Upper lobe of right lung (tissue), 1 donor: ENCODE data around the gene ACACB. TPM values are rescaled to one million over a fixed set of nuclear protein-coding genes. Genes with fewer than 3 reads are reported as not detected.

ENCODE experiments used
- ATAC-seq: fragments of 200-7000 bp; cut with Tn5 transposase; one replicate; pipeline ENCODE4 v1.9.1; 2020; ENCODE audit warnings: mild to moderate bottlenecking, moderate library complexity
- DNase-seq: peaks from one replicate; pipeline ENCODE4 v3.0.0-alpha.2; 2020
- H3K27ac ChIP-seq: fragments of 200-600 bp; one replicate; pipeline ENCODE4 v1.8.0; 2022
- H3K27me3 ChIP-seq: fragments of 200-600 bp; one replicate; pipeline ENCODE4 v1.8.0; 2022; ENCODE audit warnings: mild to moderate bottlenecking
- H3K36me3 ChIP-seq: fragments of 200-600 bp; one replicate; pipeline ENCODE4 v1.8.0; 2022
- H3K4me1 ChIP-seq: fragments of 200-600 bp; one replicate; pipeline ENCODE4 v1.8.0; 2022
- H3K4me3 ChIP-seq: fragments of 200-600 bp; one replicate; pipeline ENCODE4 v1.8.0; 2022; ENCODE audit warnings: mild to moderate bottlenecking
- H3K9me3 ChIP-seq: fragments of 200-600 bp; one replicate; pipeline ENCODE4 v1.8.0; 2022
- CTCF ChIP-seq: fragments of 200-600 bp; IDR thresholded peaks from one replicate; pipeline ENCODE4 v1.8.0; 2022; ENCODE audit warnings: antibody characterized with exemption
- intact Hi-C: fragments of 100-400 bp; cut with DNase I; formaldehyde crosslinking; loops from one replicate; pipeline ENCODE4 v1.11.0; 2022
- total RNA-seq: library from RNA; stranded (reverse); fragmentation: NEBNext Ultra II Directional; extraction: Animal tissue kit (Norgen Biotek cat#: 25700); gene quantifications from one replicate; pipeline ENCODE4 v1.2.1, GENCODE V29; 2021
- donor health status: DM: no; HTN: yes; CAD: no; lungs with severe emphysema.

ACACB gene
- total RNA-seq, 1 donor from 2014 or later = 35.2 TPM

DNA sequence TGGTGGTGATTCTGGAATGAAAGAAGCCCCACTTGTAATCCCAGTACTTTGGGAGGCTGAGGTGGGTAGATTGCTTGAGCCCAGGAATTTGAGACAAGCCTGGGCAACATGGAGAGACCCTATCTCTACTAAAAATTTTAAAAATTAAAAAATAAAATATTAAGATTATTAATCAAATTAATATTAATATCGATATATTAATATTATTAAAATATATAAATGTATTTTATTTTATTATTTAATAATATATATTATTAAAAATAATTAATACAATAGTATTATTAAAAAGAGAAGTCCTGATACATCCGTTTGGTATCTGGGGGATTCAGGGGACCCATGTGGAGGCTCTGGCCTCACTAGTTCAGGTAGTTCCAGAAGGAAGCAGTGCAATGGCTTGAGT is 124.0 kb downstream of the ACACB start:
- H3K27ac ChIP-seq = no peak overlapping the region
- no peaks in the 10 kb centered on the region for H3K9me3 ChIP-seq
- intact Hi-C loops = no loop called here
- H3K27me3 ChIP-seq = no peaks in the 10 kb centered on the region
- DNase-seq = no peak
- no peak overlapping the region for H3K4me3 ChIP-seq
- peaks cover 91% of the 10 kb centered on the region for H3K36me3 ChIP-seq
- no peaks in the 10 kb centered on the region for H3K4me1 ChIP-seq
- ATAC-seq = no peak
- no peak for TF ChIP-seq CTCF

DNA sequence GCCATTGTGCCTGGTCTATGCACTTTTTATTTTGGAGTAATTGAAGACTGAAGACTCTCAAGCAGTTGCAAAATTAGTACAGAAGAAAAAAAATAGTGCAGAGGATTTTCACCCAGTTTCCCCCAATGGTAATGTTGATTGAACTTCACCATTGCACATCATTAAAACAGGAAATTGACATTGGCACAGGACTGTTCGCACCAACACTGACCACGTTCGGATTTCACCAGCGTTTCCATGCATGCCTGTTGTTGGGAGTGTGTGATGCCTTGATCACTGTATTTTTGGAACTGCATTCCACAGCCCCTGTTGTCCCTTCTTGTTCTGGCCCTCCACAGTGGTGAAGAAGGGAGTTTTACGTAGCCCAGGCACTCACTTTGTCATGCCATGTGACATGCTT is 125.5 kb downstream of the ACACB start:
- H3K27ac ChIP-seq = no peak overlapping the region
- DNase-seq (no peak), ATAC-seq (no peak)
- no peaks in the 10 kb centered on the region for H3K4me1 ChIP-seq
- H3K9me3 ChIP-seq = no peaks in the 10 kb centered on the region
- intact Hi-C loops = no loop called here
- H3K36me3 ChIP-seq = peaks cover 93% of the 10 kb centered on the region
- no peak for TF ChIP-seq CTCF
- H3K4me3 ChIP-seq = no peak overlapping the region
- H3K27me3 ChIP-seq = no peaks in the 10 kb centered on the region

- no peak for DNase-seq
- Histone ChIP-seq H3K9me3 (no peaks in the 10 kb centered on the region), H3K4me1 (no peaks in the 10 kb centered on the region), H3K27ac (no peak overlapping the region), H3K27me3 (no peaks in the 10 kb centered on the region), H3K4me3 (no peak overlapping the region), H3K36me3 (peaks cover 88% of the 10 kb centered on the region)
- no peak for ATAC-seq
- no peak for TF ChIP-seq CTCF
- intact Hi-C loops = no loop called here
Observed at GRCh38 chr12:109244073-109244472, 127.7 kb downstream of the ACACB start.

DNA sequence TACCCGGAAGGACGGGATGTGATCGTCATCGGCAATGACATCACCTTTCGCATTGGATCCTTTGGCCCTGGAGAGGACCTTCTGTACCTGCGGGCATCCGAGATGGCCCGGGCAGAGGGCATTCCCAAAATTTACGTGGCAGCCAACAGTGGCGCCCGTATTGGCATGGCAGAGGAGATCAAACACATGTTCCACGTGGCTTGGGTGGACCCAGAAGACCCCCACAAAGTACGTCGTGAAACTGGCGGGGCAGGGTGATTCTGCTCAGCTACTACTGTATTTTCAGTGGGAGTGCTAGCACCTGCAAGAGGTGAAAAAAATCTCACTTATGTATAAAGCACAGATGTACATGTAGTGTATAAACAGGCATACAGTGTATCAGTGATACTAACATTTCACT is 129.8 kb downstream of the ACACB start:
- TF ChIP-seq CTCF = no peak
- ATAC-seq (no peak), DNase-seq (no peak)
- Histone ChIP-seq H3K36me3 (peaks cover 80% of the 10 kb centered on the region), H3K27ac (no peak overlapping the region), H3K4me3 (no peak overlapping the region), H3K27me3 (no peaks in the 10 kb centered on the region), H3K9me3 (no peaks in the 10 kb centered on the region), H3K4me1 (no peaks in the 10 kb centered on the region)
- intact Hi-C loops = no loop called here

DNA sequence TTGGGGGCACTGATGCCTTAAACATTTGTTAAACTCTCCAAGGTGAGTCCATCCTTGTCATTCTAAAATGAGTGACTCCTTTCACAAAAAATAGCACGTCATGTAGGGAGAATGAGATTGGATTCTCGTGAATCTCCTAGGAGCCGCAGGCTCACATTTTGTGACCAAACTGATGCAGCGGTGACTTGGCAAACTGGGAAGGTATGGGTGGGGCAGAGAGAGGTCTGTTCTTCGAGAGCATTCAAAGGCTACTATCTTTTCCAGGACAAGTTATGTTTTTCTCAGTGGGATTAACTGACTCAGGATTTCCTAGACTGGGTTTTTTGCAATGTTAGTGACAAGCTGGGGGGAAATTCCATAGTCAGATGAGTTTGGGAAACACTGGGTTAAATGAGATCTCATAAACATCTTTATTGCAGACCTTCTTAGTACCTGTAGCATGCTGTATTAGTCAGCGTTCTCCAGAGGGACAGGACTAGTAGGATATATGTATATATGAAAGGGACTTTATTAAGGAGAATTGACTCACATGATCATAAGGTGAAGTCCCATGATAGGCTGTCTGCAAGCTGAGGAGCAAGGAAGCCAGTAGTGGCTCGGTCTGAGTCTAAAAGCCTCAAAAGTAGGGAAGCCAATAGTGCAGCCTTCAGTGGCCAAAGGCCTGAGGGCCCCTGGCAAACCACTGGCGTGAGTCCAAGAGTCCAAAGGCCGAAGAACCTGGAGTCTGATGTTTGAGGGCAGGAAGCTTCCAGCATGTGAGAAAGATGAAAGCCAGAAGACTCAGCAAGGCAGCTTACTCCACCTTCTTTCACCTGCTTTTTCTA is 131.7 kb downstream of the ACACB start:
- H3K36me3 ChIP-seq = peaks cover 70% of the 10 kb centered on the region
- ATAC-seq = no peak
- intact Hi-C loops = no loop called here

More for the DNA sequence above, 131.7 kb downstream of the ACACB start:
- Histone ChIP-seq H3K27me3 (no peaks in the 10 kb centered on the region), H3K4me3 (no peak overlapping the region), H3K4me1 (no peaks in the 10 kb centered on the region), H3K27ac (no peak overlapping the region), H3K9me3 (no peaks in the 10 kb centered on the region)
- DNase-seq = no peak
- TF ChIP-seq CTCF = no peak
